ENCODE results near the gene CCNQ. TPM values are rescaled to one million over a fixed set of nuclear protein-coding genes. Genes with fewer than 3 reads are reported as not detected.
"Not testable (repeated sequence)": the region's sequence is repeated elsewhere in the genome, so short reads cannot be mapped to it uniquely, and the experiment has no call there.

CCNQ gene
- total RNA-seq, 6 experiments from 2014 or later: 25.7 to 31.9 (median 29.6) TPM

DNA sequence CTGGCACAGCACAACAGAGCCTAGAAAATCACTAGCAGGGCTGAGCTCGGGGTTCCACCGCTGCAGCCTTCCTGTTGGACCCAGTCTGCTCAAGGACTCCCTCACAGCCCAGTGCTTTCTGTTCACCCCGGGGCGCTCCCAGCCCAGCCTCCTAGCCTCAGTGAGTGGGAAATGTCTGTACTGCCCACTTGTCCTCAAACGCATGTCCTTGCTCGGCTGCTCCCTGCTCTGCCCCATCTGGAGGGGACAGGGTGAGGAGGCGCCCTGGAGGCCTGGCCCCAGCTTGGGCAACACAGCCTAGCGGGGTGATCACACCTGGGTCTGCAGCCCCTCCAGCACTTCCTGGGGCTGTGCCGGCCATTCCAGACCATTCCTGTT lies 11.9 kb upstream of the CCNQ start:
- Mint-ChIP-seq H3K27ac (no peak overlapping the region), H3K4me1 (ENCODE audit: low read depth) (peaks cover 13% of the 10 kb centered on the region), H3K9me3 (no peaks in the 10 kb centered on the region), H3K4me3 (peak overlapping the region; percentile 73; the same call in 1 of the 2 replicates), H3K27me3 (ENCODE audit: insufficient read depth) (peaks cover 9% of the 10 kb centered on the region), H3K36me3 (ENCODE audit: low read depth) (no peaks in the 10 kb centered on the region)
- DNase-seq: no peak
- TF ChIP-seq, protein P1, sequence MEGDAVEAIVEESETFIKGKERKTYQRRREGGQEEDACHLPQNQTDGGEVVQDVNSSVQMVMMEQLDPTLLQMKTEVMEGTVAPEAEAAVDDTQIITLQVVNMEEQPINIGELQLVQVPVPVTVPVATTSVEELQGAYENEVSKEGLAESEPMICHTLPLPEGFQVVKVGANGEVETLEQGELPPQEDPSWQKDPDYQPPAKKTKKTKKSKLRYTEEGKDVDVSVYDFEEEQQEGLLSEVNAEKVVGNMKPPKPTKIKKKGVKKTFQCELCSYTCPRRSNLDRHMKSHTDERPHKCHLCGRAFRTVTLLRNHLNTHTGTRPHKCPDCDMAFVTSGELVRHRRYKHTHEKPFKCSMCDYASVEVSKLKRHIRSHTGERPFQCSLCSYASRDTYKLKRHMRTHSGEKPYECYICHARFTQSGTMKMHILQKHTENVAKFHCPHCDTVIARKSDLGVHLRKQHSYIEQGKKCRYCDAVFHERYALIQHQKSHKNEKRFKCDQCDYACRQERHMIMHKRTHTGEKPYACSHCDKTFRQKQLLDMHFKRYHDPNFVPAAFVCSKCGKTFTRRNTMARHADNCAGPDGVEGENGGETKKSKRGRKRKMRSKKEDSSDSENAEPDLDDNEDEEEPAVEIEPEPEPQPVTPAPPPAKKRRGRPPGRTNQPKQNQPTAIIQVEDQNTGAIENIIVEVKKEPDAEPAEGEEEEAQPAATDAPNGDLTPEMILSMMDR (IDR thresholded peaks at IDR 0.05): no peak

- Mint-ChIP-seq H3K4me1 (ENCODE audit: low read depth) (peaks cover 13% of the 10 kb centered on the region), H3K4me3 (peak overlapping the region; percentile 73), H3K36me3 (ENCODE audit: low read depth) (no peaks in the 10 kb centered on the region), H3K27ac (no peak overlapping the region), H3K9me3 (no peaks in the 10 kb centered on the region), H3K27me3 (ENCODE audit: insufficient read depth) (peaks cover 8% of the 10 kb centered on the region)
- TF ChIP-seq, protein P1 (IDR thresholded peaks at IDR 0.05): peak; percentile 86
- DNase-seq: peak; percentile 52
Measured at GRCh38 chrX:153609917-153610835, 11.2 kb upstream of the CCNQ start.

GRCh38 chrX:153608806-153609205 lies 9.9 kb upstream of the CCNQ start:
- Mint-ChIP-seq H3K9me3 (no peaks in the 10 kb centered on the region), H3K27ac (no peak overlapping the region; the same call in 1 of the 2 replicates), H3K4me1 (ENCODE audit: low read depth) (peaks cover 13% of the 10 kb centered on the region), H3K27me3 (ENCODE audit: insufficient read depth) (peaks cover 4% of the 10 kb centered on the region), H3K36me3 (ENCODE audit: low read depth) (no peaks in the 10 kb centered on the region), H3K4me3 (no peak overlapping the region)
- TF ChIP-seq, protein P1 (IDR thresholded peaks at IDR 0.05): no peak
- peak; percentile 2 for DNase-seq

- Mint-ChIP-seq H3K27ac (no peak overlapping the region; the same call in 1 of the 2 replicates), H3K9me3 (no peaks in the 10 kb centered on the region), H3K4me1 (ENCODE audit: low read depth) (peaks cover 13% of the 10 kb centered on the region), H3K36me3 (ENCODE audit: low read depth) (no peaks in the 10 kb centered on the region), H3K27me3 (ENCODE audit: insufficient read depth) (peaks cover 1% of the 10 kb centered on the region), H3K4me3 (no peak overlapping the region)
- TF ChIP-seq, protein P1 (IDR thresholded peaks at IDR 0.05): no peak
- no peak for DNase-seq
Measured at GRCh38 chrX:153608376-153608775, 9.4 kb upstream of the CCNQ start.

- Mint-ChIP-seq H3K36me3 (ENCODE audit: low read depth) (no peaks in the 10 kb centered on the region), H3K9me3 (no peaks in the 10 kb centered on the region), H3K27ac (no peak overlapping the region), H3K27me3 (ENCODE audit: insufficient read depth) (peaks cover 1% of the 10 kb centered on the region), H3K4me1 (ENCODE audit: low read depth) (peaks cover 13% of the 10 kb centered on the region), H3K4me3 (no peak overlapping the region)
- no peak for DNase-seq
- TF ChIP-seq, protein P1 (IDR thresholded peaks at IDR 0.05): no peak
Measured at GRCh38 chrX:153606503-153606902, 7.6 kb upstream of the CCNQ start.

DNA sequence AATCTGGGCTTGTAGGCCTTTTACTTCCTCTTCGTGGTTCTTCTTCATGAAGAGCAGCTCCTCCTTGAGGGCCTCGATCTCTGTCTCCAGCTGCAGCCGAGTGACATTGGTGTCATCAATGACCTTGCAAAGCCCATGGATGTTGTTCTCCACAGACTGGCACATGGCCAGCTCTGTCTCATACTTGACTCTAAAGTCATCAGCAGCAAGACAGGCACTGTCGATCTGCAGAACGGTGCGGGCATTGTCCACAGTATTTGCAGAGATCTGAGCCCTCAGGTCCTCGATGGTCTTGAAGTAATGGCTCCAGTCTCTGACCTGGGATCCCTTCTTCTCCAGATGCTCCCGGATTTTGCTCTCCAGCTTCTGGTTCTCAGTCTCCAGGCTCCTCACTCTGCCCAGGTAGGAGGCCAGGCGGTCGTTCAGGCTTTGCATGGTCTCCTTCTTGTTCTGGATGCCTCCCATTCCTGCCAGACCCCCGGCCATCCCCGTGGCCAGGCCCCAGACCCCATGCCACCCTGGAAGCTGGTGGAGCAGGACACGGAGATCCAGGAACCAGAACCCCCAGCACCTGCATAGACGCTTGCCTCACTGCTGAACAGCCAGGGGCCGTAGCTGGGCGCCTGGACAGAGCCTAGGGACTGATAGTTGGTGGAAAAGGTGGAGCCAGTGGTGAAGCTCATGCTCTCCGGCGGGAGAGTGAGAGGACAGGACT lies 5.9 kb upstream of the CCNQ start:
- H3K4me3 Mint-ChIP-seq; H3K27me3 Mint-ChIP-seq (ENCODE audit: insufficient read depth); H3K27ac Mint-ChIP-seq; H3K9me3 Mint-ChIP-seq; DNase-seq; H3K36me3 Mint-ChIP-seq (ENCODE audit: low read depth): not testable (repeated sequence)
- peaks cover 19% of the 10 kb centered on the region for H3K4me1 Mint-ChIP-seq (ENCODE audit: low read depth)

Measured in HFFc6 (cell line).